Stomach (tissue), 4 donors: Measurements from ENCODE around the gene DMRTB1.

Experiments used
- POLR2AphosphoS5 ChIP-seq, 3 donors: sonication (generic); formaldehyde crosslinking; IDR thresholded peaks; one replicate each; pipeline ENCODE4 v1.6.1; 2016; ENCODE audit warnings: antibody characterized with exemption in 3 of 3
- TF ChIP-seq, protein P1 (sequence below), 7 experiments: fragments of 450-650 bp in 4 of 7; fragments of 200-600 bp in 3 of 7; sonication (generic) in 3 of 7; IDR thresholded peaks; one replicate each; pipeline ENCODE4 v1.5.1; 2016 to 2019; ENCODE audit warnings: antibody characterized with exemption in 7 of 7, control low read depth in 2 of 7, mild to moderate bottlenecking in 1 of 7

DNA sequence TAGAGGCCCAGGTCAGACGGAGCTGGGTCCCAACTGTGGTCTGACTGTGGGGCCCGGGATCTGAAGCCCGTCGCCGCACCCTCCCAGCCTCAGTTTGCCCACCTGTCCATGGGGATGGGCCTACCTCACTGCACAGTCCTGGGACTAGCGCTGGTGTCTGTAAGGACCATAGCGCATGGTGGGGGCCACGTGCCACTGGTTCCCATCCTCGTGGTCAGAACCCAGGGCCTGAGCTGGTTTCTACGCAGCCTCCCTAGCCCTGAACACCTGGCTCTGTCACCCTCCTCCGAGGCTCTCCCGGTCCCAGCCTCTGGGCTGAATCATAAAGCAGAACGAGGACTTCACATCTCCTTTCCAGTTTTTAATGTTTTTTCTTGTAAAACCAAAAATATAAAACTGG lies 46.7 kb downstream of the DMRTB1 start:
- TF ChIP-seq, protein P1, sequence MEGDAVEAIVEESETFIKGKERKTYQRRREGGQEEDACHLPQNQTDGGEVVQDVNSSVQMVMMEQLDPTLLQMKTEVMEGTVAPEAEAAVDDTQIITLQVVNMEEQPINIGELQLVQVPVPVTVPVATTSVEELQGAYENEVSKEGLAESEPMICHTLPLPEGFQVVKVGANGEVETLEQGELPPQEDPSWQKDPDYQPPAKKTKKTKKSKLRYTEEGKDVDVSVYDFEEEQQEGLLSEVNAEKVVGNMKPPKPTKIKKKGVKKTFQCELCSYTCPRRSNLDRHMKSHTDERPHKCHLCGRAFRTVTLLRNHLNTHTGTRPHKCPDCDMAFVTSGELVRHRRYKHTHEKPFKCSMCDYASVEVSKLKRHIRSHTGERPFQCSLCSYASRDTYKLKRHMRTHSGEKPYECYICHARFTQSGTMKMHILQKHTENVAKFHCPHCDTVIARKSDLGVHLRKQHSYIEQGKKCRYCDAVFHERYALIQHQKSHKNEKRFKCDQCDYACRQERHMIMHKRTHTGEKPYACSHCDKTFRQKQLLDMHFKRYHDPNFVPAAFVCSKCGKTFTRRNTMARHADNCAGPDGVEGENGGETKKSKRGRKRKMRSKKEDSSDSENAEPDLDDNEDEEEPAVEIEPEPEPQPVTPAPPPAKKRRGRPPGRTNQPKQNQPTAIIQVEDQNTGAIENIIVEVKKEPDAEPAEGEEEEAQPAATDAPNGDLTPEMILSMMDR (IDR thresholded peaks at IDR 0.05) = no peak
- no peak for TF ChIP-seq POLR2AphosphoS5 (IDR thresholded peaks at IDR 0.05)
